Esophagus muscularis mucosa (tissue), 3 donors: ENCODE measurements around the gene NUP214.

Experiments used
- CTCF ChIP-seq, 3 experiments: fragments of 200-600 bp in 2 of 3; fragments of 450-650 bp in 1 of 3; sonication (generic) in 2 of 3; IDR thresholded peaks; one replicate each; pipeline ENCODE4 v1.5.1; 2017 to 2019; ENCODE audit warnings: antibody characterized with exemption in 3 of 3, mild to moderate bottlenecking in 2 of 3, moderate library complexity in 1 of 3
- EP300 ChIP-seq: sonication (generic); formaldehyde crosslinking; IDR thresholded peaks from one replicate; pipeline ENCODE4 v1.6.1; 2017; ENCODE audit warnings: antibody characterized with exemption

DNA sequence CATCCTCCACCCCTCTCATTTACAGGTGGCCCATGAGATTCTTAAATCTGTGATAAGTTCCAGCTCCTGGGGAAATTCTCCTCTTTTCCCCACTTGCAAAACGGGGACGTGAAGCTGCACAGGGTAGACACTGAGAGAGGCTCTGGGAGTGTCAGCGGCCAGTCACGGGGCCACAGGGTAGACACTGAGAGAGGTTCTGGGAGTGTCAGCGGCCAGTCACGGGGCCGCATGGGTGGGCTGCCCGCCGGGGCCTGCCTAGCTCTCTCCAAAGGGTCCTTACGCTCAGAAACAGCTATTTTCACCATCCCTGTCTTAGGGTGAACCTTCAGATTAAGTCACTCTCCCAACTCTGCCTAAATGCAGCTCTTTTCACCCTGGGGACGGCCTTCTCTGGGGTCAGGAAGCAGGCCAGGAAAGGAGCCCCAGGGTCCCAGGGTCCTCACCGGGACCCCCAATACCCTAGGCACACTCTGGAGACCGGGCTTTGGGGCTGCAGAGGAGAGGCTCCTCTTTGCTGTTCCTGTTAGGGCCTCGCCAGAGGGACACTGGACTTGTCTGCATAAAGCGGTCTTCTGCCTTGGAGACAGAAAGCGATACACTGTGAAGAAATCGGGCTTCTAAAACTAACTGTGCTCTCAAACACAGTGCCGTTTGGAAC is 149.4 kb downstream of the NUP214 start:
- TF ChIP-seq CTCF (IDR thresholded peaks at IDR 0.05): no peak
- TF ChIP-seq EP300: no peak
